HG02885 (cell line): ENCODE measurements around the gene ITGA2B.
"Not testable (repeated sequence)": the region's sequence is repeated elsewhere in the genome, so short reads cannot be mapped to it uniquely, and the experiment has no call there.

Source experiments
- ATAC-seq: cut with Tn5 transposase; IDR thresholded peaks from one replicate; pipeline ENCODE4 v1.9.1; 2021; ENCODE audit warnings: mild to moderate bottlenecking; ENCODE audit not compliant: unreplicated experiment, poor library complexity

ITGA2B gene

GRCh38 chr17:44354582-44355561 lies 34.6 kb downstream of the ITGA2B start:
- no peak for ATAC-seq

- ATAC-seq = no peak
These were observed 35.6 kb downstream of the ITGA2B start for GRCh38 chr17:44353672-44354331.

GRCh38 chr17:44352828-44353671 lies 36.4 kb downstream of the ITGA2B start:
- ATAC-seq = no peak

- ATAC-seq = no peak
These were observed 37.3 kb downstream of the ITGA2B start for GRCh38 chr17:44351961-44352827.

- no peak for ATAC-seq
These were observed 38.0 kb downstream of the ITGA2B start for GRCh38 chr17:44351464-44351863.

GRCh38 chr17:44350733-44351226 lies 38.7 kb downstream of the ITGA2B start:
- no peak for ATAC-seq

GRCh38 chr17:44349553-44350070 lies 39.8 kb downstream of the ITGA2B start:
- ATAC-seq = no peak

GRCh38 chr17:44348988-44349364 lies 40.5 kb downstream of the ITGA2B start:
- no peak for ATAC-seq

- ATAC-seq = no peak
These were observed 41.0 kb downstream of the ITGA2B start for GRCh38 chr17:44348234-44348987.

GRCh38 chr17:44347206-44348055 lies 42.0 kb downstream of the ITGA2B start:
- ATAC-seq = not testable (repeated sequence)

- ATAC-seq = no peak
These were observed 43.2 kb downstream of the ITGA2B start for GRCh38 chr17:44346064-44346844.

GRCh38 chr17:44345454-44346026 lies 43.9 kb downstream of the ITGA2B start:
- peak; percentile 28 for ATAC-seq

GRCh38 chr17:44344939-44345453 lies 44.5 kb downstream of the ITGA2B start, which contains the start of gene GRN:
GRN (plus strand) TSS chr17:44345302; CDS start chr17:44349165, 3,863 bp downstream.
- ATAC-seq = peak; percentile 82

GRCh38 chr17:44343510-44344209 lies 45.8 kb downstream of the ITGA2B start:
- no peak for ATAC-seq

- ATAC-seq = not testable (repeated sequence)
These were observed 48.9 kb downstream of the ITGA2B start for GRCh38 chr17:44340553-44340952.

GRCh38 chr17:44338702-44339101 lies 50.7 kb downstream of the ITGA2B start:
- no peak for ATAC-seq
